PC-3 (cell line): ENCODE data around the gene GIPC3. TPM values are rescaled to one million over a fixed set of nuclear protein-coding genes. Genes with fewer than 3 reads are reported as not detected.

Experiments used
- ATAC-seq: fragments of 200-7000 bp; cut with Tn5 transposase; 2 replicates; pipeline ENCODE4 v1.9.1; 2020; ENCODE audit warnings: mild to moderate bottlenecking, moderate library complexity
- BruUV-seq: library from RNA; stranded (reverse); fragments of 400-500 nt; replicated peaks from 2 replicates; lab custom pipeline; 2021; lab: Mats Ljungman, UMichigan
- CTCF ChIA-PET: fragments of 300-600 bp; sonication (Branson Sonifier 250); formaldehyde crosslinking; loops from one replicate; lab custom pipeline; 2022; ENCODE audit warnings: antibody characterized with exemption; lab: Charles Lee
- POLR2A ChIA-PET: fragments of 300-600 bp; sonication (Branson Sonifier 250); formaldehyde crosslinking; loops from one replicate; lab custom pipeline; 2022; ENCODE audit warnings: antibody characterized with exemption; ENCODE audit not compliant: unreplicated experiment; lab: Charles Lee
- DNase-seq: peaks from one replicate; pipeline ENCODE4 v3.0.0-alpha.2; 2015
- H2AFZ ChIP-seq: fragments of 300-600 bp; sonication (generic); 2 replicates; pipeline ENCODE4 v1.6.0; 2016; ENCODE audit warnings: antibody characterized with exemption, low read length
- H3F3A ChIP-seq: fragments of 300-600 bp; sonication (generic); one replicate; pipeline ENCODE4 v1.6.0; 2017; ENCODE audit warnings: antibody characterized with exemption, low read length, control low read depth, mild to moderate bottlenecking; ENCODE audit not compliant: unreplicated experiment
- H3K27ac ChIP-seq: fragments of 300-600 bp; sonication (generic); 2 replicates; pipeline ENCODE4 v1.5.1; 2016; ENCODE audit warnings: mild to moderate bottlenecking, low read length
- H3K27me3 ChIP-seq: fragments of 300-600 bp; sonication (generic); 2 replicates; pipeline ENCODE4 v1.6.1; 2016; ENCODE audit warnings: low read length, mixed read lengths
- H3K36me3 ChIP-seq: fragments of 300-600 bp; sonication (generic); 2 replicates; pipeline ENCODE4 v1.6.1; 2016; ENCODE audit warnings: low read depth, mixed run types, low read length, mixed read lengths
- H3K4me1 ChIP-seq: fragments of 300-600 bp; sonication (generic); 2 replicates; pipeline ENCODE4 v1.5.1; 2016; ENCODE audit warnings: low read length; ENCODE audit not compliant: insufficient read depth
- H3K4me2 ChIP-seq: fragments of 300-600 bp; sonication (generic); 2 replicates; pipeline ENCODE4 v1.6.0; 2016; ENCODE audit warnings: low read length
- H3K4me3 ChIP-seq: fragments of 300-600 bp; sonication (generic); 2 replicates; pipeline ENCODE4 v1.5.1; 2016; ENCODE audit warnings: mild to moderate bottlenecking, low read length, mixed read lengths
- H3K79me2 ChIP-seq: fragments of 300-600 bp; sonication (generic); 2 replicates; pipeline ENCODE4 v1.6.1; 2017; ENCODE audit warnings: low read length, mixed read lengths
- H3K9ac ChIP-seq: fragments of 300-600 bp; sonication (generic); 2 replicates; pipeline ENCODE4 v1.6.0; 2016; ENCODE audit warnings: mild to moderate bottlenecking, low read length
- H3K9me2 ChIP-seq: fragments of 300-600 bp; sonication (generic); replicated peaks from 2 replicates; pipeline ENCODE4 v1.6.1; 2016; ENCODE audit warnings: mixed run types, low read length, mixed read lengths
- H3K9me3 ChIP-seq: fragments of 300-600 bp; sonication (generic); 2 replicates; pipeline ENCODE4 v1.6.1; 2016; ENCODE audit warnings: low read length, mixed read lengths
- H4K20me1 ChIP-seq: fragments of 300-600 bp; sonication (generic); 2 replicates; pipeline ENCODE4 v1.6.1; 2016; ENCODE audit warnings: low read length, mixed read lengths
- CTCF ChIP-seq: fragments of 300-600 bp; sonication (generic); conservative IDR thresholded peaks from 2 replicates; pipeline ENCODE4 v1.5.1; 2017; ENCODE audit warnings: antibody characterized with exemption, low read depth, mild to moderate bottlenecking, low read length
- EZH2 ChIP-seq: fragments of 300-600 bp; sonication (generic); IDR thresholded peaks from one replicate; pipeline ENCODE4 v1.6.1; 2017; ENCODE audit warnings: antibody characterized with exemption, mild to moderate bottlenecking, low read length; ENCODE audit not compliant: unreplicated experiment
- EZH2phosphoT487 ChIP-seq: fragments of 300-600 bp; sonication (generic); IDR thresholded peaks from 2 replicates; pipeline ENCODE4 v1.6.1; 2018; ENCODE audit warnings: mild to moderate bottlenecking, antibody characterized with exemption, low read length, borderline replicate concordance
- intact Hi-C: fragments of 100-400 bp; cut with micrococcal nuclease; formaldehyde crosslinking; loops from 2 replicates; pipeline ENCODE4 v1.9.0; 2023
- total RNA-seq: library from RNA; depleted of rRNA; stranded (reverse); fragments of >200 nt; gene quantifications from 2 replicates; pipeline ENCODE4 v1.2.3, GENCODE V29; 2014

Gene GIPC3
- total RNA-seq, 1 experiment from 2014 or later: 0.18 TPM

DNA sequence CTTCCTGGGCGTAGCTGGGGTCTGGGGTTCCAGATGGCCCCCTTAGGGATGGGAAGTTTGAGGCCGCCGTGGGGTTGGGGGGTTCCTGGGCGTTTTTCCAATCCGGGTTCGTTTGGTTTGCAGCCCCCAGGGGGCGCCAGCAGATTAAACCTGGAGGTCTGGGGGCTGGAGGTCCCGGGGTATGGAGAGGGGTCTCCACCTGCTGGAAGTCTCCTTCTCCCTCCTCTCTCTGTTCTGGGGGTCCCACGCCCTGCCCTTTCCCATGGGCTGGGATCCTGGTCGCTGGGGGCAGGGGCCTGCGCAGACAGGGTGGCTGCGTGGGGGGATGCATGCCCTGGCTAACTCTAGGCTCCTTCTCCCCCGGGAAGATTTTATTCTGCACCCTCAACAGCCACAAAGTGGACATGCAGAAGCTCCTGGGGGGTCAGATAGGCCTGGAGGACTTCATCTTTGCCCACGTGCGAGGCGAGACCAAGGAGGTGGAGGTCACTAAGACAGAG is 899 bp downstream of the GIPC3 start:
- DNase-seq (no peak), ATAC-seq (no peak)
- Histone ChIP-seq H3K27ac (no peak overlapping the region), H3F3A (no peaks in the 10 kb centered on the region), H4K20me1 (no peaks in the 10 kb centered on the region), H3K4me2 (no peak overlapping the region), H3K9me3 (no peaks in the 10 kb centered on the region), H2AFZ (no peak overlapping the region), H3K27me3 (no peaks in the 10 kb centered on the region), H3K79me2 (no peaks in the 10 kb centered on the region), H3K9me2 (no peaks in the 10 kb centered on the region), H3K9ac (no peak overlapping the region), H3K4me3 (no peak overlapping the region), H3K36me3 (no peaks in the 10 kb centered on the region), H3K4me1 (no peaks in the 10 kb centered on the region)
- intact Hi-C loops: no loop called here
- no TSS peak for BruUV-seq
- ChIA-PET CTCF (no interaction called here), POLR2A (no interaction called here)
- TF ChIP-seq CTCF (peak; percentile 62), EZH2 (no peak), EZH2phosphoT487 (no peak)

GRCh38 chr19:3586707-3587346 is 1.5 kb downstream of the GIPC3 start:
- Histone ChIP-seq H3K4me3 (no peak overlapping the region), H3K9me2 (no peaks in the 10 kb centered on the region), H3K4me2 (no peak overlapping the region), H2AFZ (no peak overlapping the region), H3K79me2 (no peaks in the 10 kb centered on the region), H3F3A (no peaks in the 10 kb centered on the region), H3K27ac (no peak overlapping the region), H3K9me3 (no peaks in the 10 kb centered on the region), H3K27me3 (no peaks in the 10 kb centered on the region), H3K9ac (no peak overlapping the region), H3K36me3 (no peaks in the 10 kb centered on the region), H4K20me1 (no peaks in the 10 kb centered on the region), H3K4me1 (no peaks in the 10 kb centered on the region)
- intact Hi-C loops: no loop called here
- CTCF ChIA-PET: no interaction called here
- POLR2A ChIA-PET: no interaction called here
- TF ChIP-seq CTCF (no peak), EZH2phosphoT487 (no peak), EZH2 (no peak)
- no peak for DNase-seq
- ATAC-seq: no peak
- no TSS peak for BruUV-seq

DNA sequence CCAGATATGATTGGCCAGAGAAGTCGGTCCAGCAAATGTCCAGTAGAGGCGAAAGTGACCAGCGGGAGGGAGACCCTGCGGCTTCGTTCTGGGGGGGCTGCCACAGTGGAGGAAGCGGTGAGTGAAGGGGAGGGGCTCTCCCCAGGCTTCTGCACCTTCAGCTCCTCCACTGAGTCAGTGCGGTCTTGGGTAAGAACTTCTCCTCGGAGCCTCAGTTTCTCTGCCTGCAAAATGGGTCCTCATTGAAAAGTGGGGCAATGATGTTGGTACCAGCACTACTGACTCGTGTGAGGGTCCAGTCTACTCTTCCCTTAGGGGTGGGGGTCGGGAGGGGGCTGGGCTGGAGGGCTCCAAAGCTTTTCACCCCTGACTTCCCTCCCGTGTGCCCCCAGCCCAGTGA is 4.2 kb downstream of the GIPC3 start:
- Histone ChIP-seq H3K4me3 (no peak overlapping the region), H3F3A (no peaks in the 10 kb centered on the region), H3K4me1 (no peaks in the 10 kb centered on the region), H3K27ac (no peak overlapping the region), H3K9me3 (no peaks in the 10 kb centered on the region), H3K9me2 (no peaks in the 10 kb centered on the region), H3K9ac (no peak overlapping the region), H4K20me1 (no peaks in the 10 kb centered on the region), H3K4me2 (no peak overlapping the region), H2AFZ (no peak overlapping the region), H3K36me3 (no peaks in the 10 kb centered on the region), H3K79me2 (no peaks in the 10 kb centered on the region), H3K27me3 (no peaks in the 10 kb centered on the region)
- intact Hi-C loops: no loop called here
- CTCF ChIA-PET: no interaction called here
- DNase-seq: no peak
- TF ChIP-seq EZH2: no peak
- TF ChIP-seq CTCF: no peak
- no peak for TF ChIP-seq EZH2phosphoT487
- POLR2A ChIA-PET: no interaction called here
- no TSS peak for BruUV-seq
- no peak for ATAC-seq
